Uterus (tissue), 4 donors: Measurements from ENCODE around the gene PTPRN2. TPM values are rescaled to one million over a fixed set of nuclear protein-coding genes. Genes with fewer than 3 reads are reported as not detected.

Experiments used
- DNase-seq, 2 donors: peaks; one replicate each; pipeline ENCODE4 v3.0.0-alpha.2; 2019 to 2020
- H3K27ac ChIP-seq, 2 donors: fragments of 200-600 bp; sonication (generic); 1 replicate in 1 of 2; 2 replicates in 1 of 2; pipeline ENCODE4 v1.5.1; 2016 to 2018
- H3K27me3 ChIP-seq, 2 donors: fragments of 200-600 bp; sonication (generic); one replicate each; pipeline ENCODE4 v1.5.1; 2018 to 2019; ENCODE audit warnings: control low read depth in 1 of 2
- H3K36me3 ChIP-seq, 2 donors: fragments of 200-600 bp; sonication (generic); one replicate each; pipeline ENCODE4 v1.5.1; 2019; ENCODE audit warnings: control low read depth in 1 of 2
- H3K4me1 ChIP-seq, 2 donors: fragments of 200-600 bp; sonication (generic); one replicate each; pipeline ENCODE4 v1.5.1; 2018 to 2019; ENCODE audit warnings: control low read depth in 1 of 2
- H3K4me3 ChIP-seq, 2 donors: fragments of 200-600 bp; sonication (generic); 1 replicate in 1 of 2; 2 replicates in 1 of 2; pipeline ENCODE4 v1.5.1; 2018 to 2019; ENCODE audit warnings: mild to moderate bottlenecking in 1 of 2
- H3K9me3 ChIP-seq, 2 donors: fragments of 200-600 bp; sonication (generic); one replicate each; pipeline ENCODE4 v1.5.1; 2019; ENCODE audit warnings: control low read depth in 1 of 2
- POLR2A ChIP-seq, 2 donors: fragments of 450-650 bp; IDR thresholded peaks; one replicate each; pipeline ENCODE4 v1.6.1; 2016; ENCODE audit warnings: antibody characterized with exemption in 2 of 2, mild to moderate bottlenecking in 1 of 2, moderate library complexity in 1 of 2
- intact Hi-C: fragments of 100-400 bp; cut with DNase I; formaldehyde crosslinking; loops from one replicate; pipeline ENCODE4 v1.15.1; 2023; ENCODE audit warnings: low total_unique reads
- total RNA-seq, 4 donors: library from RNA; depleted of rRNA in 3 of 4; stranded (reverse); fragments of >200 nt in 3 of 4; gene quantifications; one replicate each; pipeline versions ENCODE4 v1.1.0 to v1.2.4, GENCODE V29; 2014 to 2023
- TF ChIP-seq, protein P1 (sequence below), 4 experiments: fragments of 200-600 bp in 2 of 4; fragments of 450-650 bp in 2 of 4; sonication (generic) in 2 of 4; IDR thresholded peaks; one replicate each; pipeline ENCODE4 v1.5.1; 2016 to 2019; ENCODE audit warnings: antibody characterized with exemption in 4 of 4, mild to moderate bottlenecking in 2 of 4, moderate library complexity in 1 of 4
- donor health status: DM: yes; HTN: yes; CAD: no.

The PTPRN2 gene
- total RNA-seq, 4 donors from 2014 or later = 1.2 to 5.2 (median 2.3) TPM

DNA sequence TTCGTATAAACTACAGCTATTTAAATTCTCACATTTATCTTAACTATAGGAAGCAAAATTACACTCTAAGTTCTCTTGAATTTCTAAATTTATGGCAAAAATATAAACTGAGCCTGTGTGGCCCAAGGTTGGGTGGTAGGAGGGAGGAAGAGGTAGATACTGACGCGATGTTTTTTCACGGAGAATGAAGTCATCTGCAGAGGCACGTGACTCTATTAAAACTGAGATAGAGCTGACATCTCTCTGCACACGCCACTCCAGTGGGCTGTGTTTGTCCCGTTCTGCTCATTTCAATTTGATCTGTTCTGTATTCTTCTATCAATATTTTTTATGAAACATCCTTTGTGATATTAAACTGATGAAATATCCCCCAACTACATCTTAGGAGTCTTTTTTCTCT lies 964.1 kb downstream of the PTPRN2 start:
- no peak for DNase-seq
- no peak for TF ChIP-seq POLR2A (IDR thresholded peaks at IDR 0.05)
- no peaks in the 10 kb centered on the region for H3K4me1 ChIP-seq
- intact Hi-C loops = no loop called here
- no peak overlapping the region for H3K27ac ChIP-seq
- H3K4me3 ChIP-seq = no peak overlapping the region
- H3K9me3 ChIP-seq = no peaks in the 10 kb centered on the region
- no peaks in the 10 kb centered on the region for H3K36me3 ChIP-seq
- no peaks in the 10 kb centered on the region for H3K27me3 ChIP-seq

DNA sequence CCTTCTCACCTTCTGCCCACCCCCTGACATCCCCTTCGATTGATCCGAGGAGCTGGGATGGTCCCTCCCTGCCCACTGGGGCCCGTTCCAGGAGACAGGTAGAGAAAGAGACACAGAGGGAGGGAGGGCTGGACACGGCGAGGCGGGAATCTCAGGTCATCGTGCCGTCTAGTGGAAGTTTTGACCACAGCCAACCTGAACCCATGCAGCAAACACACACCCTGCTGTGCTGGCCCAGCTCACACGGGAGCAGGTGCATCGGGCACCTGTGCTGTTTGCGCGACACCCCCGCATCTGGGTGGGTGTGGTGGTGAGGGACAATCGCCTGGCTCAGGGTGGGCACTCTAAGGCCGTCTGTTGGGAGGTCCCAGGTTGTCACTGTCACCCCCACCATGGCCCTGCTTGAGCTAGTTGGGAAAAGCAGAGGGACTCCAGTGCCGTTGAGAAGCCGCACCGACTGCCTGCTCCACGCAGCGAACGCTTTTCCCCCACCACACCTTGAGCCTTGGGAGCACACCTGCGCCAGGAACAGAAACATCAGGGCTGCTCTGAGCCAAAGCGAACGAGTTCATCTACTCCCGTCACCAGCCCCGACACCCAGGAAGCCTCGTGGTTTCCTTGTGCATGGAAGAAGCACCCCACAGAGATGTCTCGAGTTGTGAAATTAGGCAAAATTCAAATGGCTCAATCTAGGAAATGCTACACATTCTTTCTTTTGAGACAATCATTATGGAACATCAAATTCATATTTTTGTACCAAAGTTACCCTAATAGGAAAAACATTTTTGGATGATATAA lies 965.0 kb downstream of the PTPRN2 start:
- DNase-seq = no peak
- Histone ChIP-seq H3K36me3 (no peaks in the 10 kb centered on the region), H3K27me3 (no peaks in the 10 kb centered on the region), H3K4me3 (no peak overlapping the region), H3K4me1 (no peaks in the 10 kb centered on the region), H3K9me3 (no peaks in the 10 kb centered on the region), H3K27ac (no peak overlapping the region)
- intact Hi-C loops = no loop called here
- TF ChIP-seq POLR2A (IDR thresholded peaks at IDR 0.05) = no peak
- TF ChIP-seq, protein P1, sequence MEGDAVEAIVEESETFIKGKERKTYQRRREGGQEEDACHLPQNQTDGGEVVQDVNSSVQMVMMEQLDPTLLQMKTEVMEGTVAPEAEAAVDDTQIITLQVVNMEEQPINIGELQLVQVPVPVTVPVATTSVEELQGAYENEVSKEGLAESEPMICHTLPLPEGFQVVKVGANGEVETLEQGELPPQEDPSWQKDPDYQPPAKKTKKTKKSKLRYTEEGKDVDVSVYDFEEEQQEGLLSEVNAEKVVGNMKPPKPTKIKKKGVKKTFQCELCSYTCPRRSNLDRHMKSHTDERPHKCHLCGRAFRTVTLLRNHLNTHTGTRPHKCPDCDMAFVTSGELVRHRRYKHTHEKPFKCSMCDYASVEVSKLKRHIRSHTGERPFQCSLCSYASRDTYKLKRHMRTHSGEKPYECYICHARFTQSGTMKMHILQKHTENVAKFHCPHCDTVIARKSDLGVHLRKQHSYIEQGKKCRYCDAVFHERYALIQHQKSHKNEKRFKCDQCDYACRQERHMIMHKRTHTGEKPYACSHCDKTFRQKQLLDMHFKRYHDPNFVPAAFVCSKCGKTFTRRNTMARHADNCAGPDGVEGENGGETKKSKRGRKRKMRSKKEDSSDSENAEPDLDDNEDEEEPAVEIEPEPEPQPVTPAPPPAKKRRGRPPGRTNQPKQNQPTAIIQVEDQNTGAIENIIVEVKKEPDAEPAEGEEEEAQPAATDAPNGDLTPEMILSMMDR (IDR thresholded peaks at IDR 0.05) = no peak

DNA sequence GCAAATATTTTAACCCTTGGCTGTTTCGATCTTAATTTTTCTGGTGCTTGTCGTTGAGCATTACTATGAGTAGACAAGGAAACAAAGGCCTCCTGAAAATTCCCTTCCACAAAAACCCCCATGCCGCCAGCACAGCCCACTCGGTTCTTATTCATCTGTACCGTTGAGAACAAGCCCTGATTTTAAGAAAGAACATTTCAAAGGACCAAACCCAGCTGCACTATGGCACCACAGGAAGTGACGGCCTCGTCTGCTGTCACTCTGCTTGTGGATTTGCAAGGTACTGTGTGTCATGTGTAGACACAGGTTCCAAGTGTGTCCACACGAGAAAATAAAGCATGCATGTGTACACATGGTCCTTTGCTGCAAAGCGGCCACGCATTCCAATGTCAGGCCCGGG lies 965.6 kb downstream of the PTPRN2 start:
- Histone ChIP-seq H3K27me3 (no peaks in the 10 kb centered on the region), H3K27ac (no peak overlapping the region), H3K4me1 (no peaks in the 10 kb centered on the region), H3K4me3 (no peak overlapping the region), H3K36me3 (no peaks in the 10 kb centered on the region), H3K9me3 (no peaks in the 10 kb centered on the region)
- TF ChIP-seq POLR2A (IDR thresholded peaks at IDR 0.05) = no peak
- TF ChIP-seq, protein P1 (IDR thresholded peaks at IDR 0.05) = no peak
- no peak for DNase-seq
- intact Hi-C loops = no loop called here

DNA sequence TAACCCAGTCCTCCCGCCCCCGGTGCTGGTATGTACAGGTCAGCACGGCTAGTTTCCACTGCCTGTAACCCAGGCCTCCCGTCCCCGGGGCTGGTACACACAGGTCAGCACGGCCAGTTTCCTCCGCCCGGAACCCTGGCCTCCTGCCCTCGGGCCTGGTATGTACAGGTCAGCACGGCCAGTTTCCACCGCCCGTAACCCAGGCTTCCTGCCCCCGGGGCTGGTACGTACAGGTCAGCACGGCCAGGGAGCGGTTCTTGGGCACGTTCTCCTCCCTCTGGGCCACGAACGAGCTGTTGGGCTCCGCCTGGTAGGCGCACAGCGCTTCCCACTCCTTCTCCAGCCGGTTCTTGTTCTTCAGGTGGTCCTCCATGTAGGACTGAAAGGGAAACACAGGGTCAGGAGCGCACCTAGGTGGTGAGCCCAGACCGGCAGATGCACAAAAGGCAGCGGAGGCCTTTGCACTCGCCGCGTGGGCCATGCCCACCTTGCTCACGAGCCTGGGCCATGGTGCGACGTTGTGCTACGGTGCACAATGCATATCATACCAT lies 966.4 kb downstream of the PTPRN2 start:
- no peak for DNase-seq

DNA sequence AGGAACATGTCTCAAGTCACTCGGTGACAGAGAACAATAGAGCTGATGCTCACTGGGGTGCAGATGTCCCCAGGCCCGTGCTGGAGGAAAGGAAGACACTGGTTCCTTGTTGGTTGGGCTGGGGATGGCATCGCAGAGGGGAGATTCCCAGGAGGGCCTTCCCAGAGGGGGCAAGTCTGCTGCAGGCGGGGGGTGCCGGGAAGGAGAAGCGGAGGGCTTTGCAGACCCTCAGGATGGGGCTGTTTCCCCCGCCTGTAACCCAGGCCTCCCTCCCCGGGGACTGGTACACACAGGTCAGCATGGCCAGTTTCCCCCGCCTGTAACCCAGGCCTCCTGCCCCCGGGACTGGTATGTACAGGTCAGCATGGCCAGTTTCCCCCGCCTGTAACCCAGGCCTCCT lies 967.0 kb downstream of the PTPRN2 start:
- no peaks in the 10 kb centered on the region for H3K36me3 ChIP-seq
- DNase-seq = no peak
- intact Hi-C loops = no loop called here
- TF ChIP-seq, protein P1 (IDR thresholded peaks at IDR 0.05) = no peak
- TF ChIP-seq POLR2A (IDR thresholded peaks at IDR 0.05) = no peak
- no peaks in the 10 kb centered on the region for H3K9me3 ChIP-seq
- no peak overlapping the region for H3K4me3 ChIP-seq
- no peak overlapping the region for H3K27ac ChIP-seq
- no peaks in the 10 kb centered on the region for H3K27me3 ChIP-seq
- no peaks in the 10 kb centered on the region for H3K4me1 ChIP-seq

More for the DNA sequence above, 966.4 kb downstream of the PTPRN2 start:
- Histone ChIP-seq H3K27me3 (no peaks in the 10 kb centered on the region), H3K9me3 (no peaks in the 10 kb centered on the region), H3K36me3 (no peaks in the 10 kb centered on the region), H3K4me3 (no peak overlapping the region), H3K4me1 (no peaks in the 10 kb centered on the region), H3K27ac (no peak overlapping the region)
- intact Hi-C loops = no loop called here
- no peak for TF ChIP-seq POLR2A (IDR thresholded peaks at IDR 0.05)
- TF ChIP-seq, protein P1 (IDR thresholded peaks at IDR 0.05) = no peak
